NCI-H524 treated with DMSO at 0.1 percent for 48 hours (cell line): Measurements from ENCODE around the gene METTL25.

ENCODE experiments used
- DNase-seq: peaks from one replicate; lab custom pipeline; 2025; lab: John Stamatoyannopoulos, UW

The METTL25 gene

GRCh38 chr12:82406651-82407050 is 48.3 kb downstream of the METTL25 start:
- DNase-seq = no peak

GRCh38 chr12:82407481-82407880 is 49.2 kb downstream of the METTL25 start:
- DNase-seq = no peak

GRCh38 chr12:82408844-82409243 is 50.5 kb downstream of the METTL25 start:
- DNase-seq = no peak

- DNase-seq = no peak
Measured at GRCh38 chr12:82411546-82412230, 53.4 kb downstream of the METTL25 start.

- DNase-seq = no peak
Measured at GRCh38 chr12:82412246-82412645, 53.9 kb downstream of the METTL25 start.

- DNase-seq = no peak
Measured at GRCh38 chr12:82414044-82414443, 55.7 kb downstream of the METTL25 start.

GRCh38 chr12:82414926-82415325 is 56.6 kb downstream of the METTL25 start:
- no peak for DNase-seq

GRCh38 chr12:82415402-82415801 is 57.1 kb downstream of the METTL25 start:
- no peak for DNase-seq

- DNase-seq = no peak
Measured at GRCh38 chr12:82425241-82425640, 66.9 kb downstream of the METTL25 start.

GRCh38 chr12:82426081-82426480 is 67.8 kb downstream of the METTL25 start:
- DNase-seq = no peak

- no peak for DNase-seq
Measured at GRCh38 chr12:82426586-82426985, 68.3 kb downstream of the METTL25 start.

- DNase-seq = no peak
Measured at GRCh38 chr12:82430541-82431145, 72.3 kb downstream of the METTL25 start.

GRCh38 chr12:82434392-82434911 is 76.1 kb downstream of the METTL25 start:
- DNase-seq = no peak

GRCh38 chr12:82436354-82436753 is 78.0 kb downstream of the METTL25 start:
- DNase-seq = no peak

GRCh38 chr12:82437744-82438143 is 79.4 kb downstream of the METTL25 start:
- no peak for DNase-seq

- DNase-seq = no peak
Measured at GRCh38 chr12:82438356-82438755, 80.0 kb downstream of the METTL25 start.

- DNase-seq = no peak
Measured at GRCh38 chr12:82440885-82441284, 82.6 kb downstream of the METTL25 start.

- DNase-seq = no peak
Measured at GRCh38 chr12:82448911-82449578, 90.7 kb downstream of the METTL25 start.

GRCh38 chr12:82456633-82457032 is 98.3 kb downstream of the METTL25 start:
- no peak for DNase-seq

- DNase-seq = no peak
Measured at GRCh38 chr12:82458101-82458500, 99.8 kb downstream of the METTL25 start.

GRCh38 chr12:82461393-82461792 is 103.1 kb downstream of the METTL25 start:
- no peak for DNase-seq

- no peak for DNase-seq
Measured at GRCh38 chr12:82461836-82462235, 103.5 kb downstream of the METTL25 start.

GRCh38 chr12:82468563-82468962 is 110.2 kb downstream of the METTL25 start:
- DNase-seq = no peak
